Esophagus squamous epithelium (tissue), 5 donors: ENCODE measurements around the gene TSPAN15. TPM values are rescaled to one million over a fixed set of nuclear protein-coding genes. Genes with fewer than 3 reads are reported as not detected.
"Not testable (repeated sequence)": the region's sequence is repeated elsewhere in the genome, so short reads cannot be mapped to it uniquely, and the experiment has no call there.

Experiments used
- DNase-seq: peaks from one replicate; lab custom pipeline; 2025; lab: John Stamatoyannopoulos, UW
- H3K27ac ChIP-seq, 4 donors: fragments of 200-600 bp; sonication (generic); one replicate each; pipeline ENCODE4 v1.5.1; 2016 to 2019; ENCODE audit warnings: mild to moderate bottlenecking in 1 of 4
- H3K27me3 ChIP-seq, 4 donors: fragments of 200-600 bp; sonication (generic); 1 replicate in 3 of 4; 2 replicates in 1 of 4; pipeline versions ENCODE4 v1.5.1 to v1.6.0; 2017 to 2021; ENCODE audit warnings: antibody characterized with exemption in 1 of 4
- H3K36me3 ChIP-seq, 3 donors: fragments of 200-600 bp; sonication (generic); one replicate each; pipeline ENCODE4 v1.5.1; 2016 to 2019
- H3K4me1 ChIP-seq, 3 donors: fragments of 200-600 bp; sonication (generic); one replicate each; pipeline ENCODE4 v1.5.1; 2017 to 2019
- H3K4me3 ChIP-seq, 4 donors: fragments of 200-600 bp; sonication (generic); 1 replicate in 3 of 4; 2 replicates in 1 of 4; pipeline ENCODE4 v1.5.1; 2016 to 2019; ENCODE audit warnings: mild to moderate bottlenecking in 2 of 4, moderate library complexity in 1 of 4
- H3K9me3 ChIP-seq, 3 donors: fragments of 200-600 bp; sonication (generic); one replicate each; pipeline ENCODE4 v1.5.1; 2016 to 2019
- CTCF ChIP-seq, 6 experiments: fragments of 450-650 bp in 4 of 6; fragments of 200-600 bp in 2 of 6; sonication (generic) in 2 of 6; IDR thresholded peaks; one replicate each; pipeline ENCODE4 v1.5.1; 2016 to 2019; ENCODE audit warnings: antibody characterized with exemption in 6 of 6, mild to moderate bottlenecking in 4 of 6, moderate library complexity in 4 of 6
- POLR2A ChIP-seq, 4 donors: fragments of 450-650 bp; IDR thresholded peaks; one replicate each; pipeline ENCODE4 v1.6.1; 2017; ENCODE audit warnings: antibody characterized with exemption in 4 of 4, mild to moderate bottlenecking in 4 of 4, moderate library complexity in 3 of 4
- WGBS, 2 donors: methylation state at CpG; one replicate each; pipeline ENCODE4 v1.1.5; 2018; 5-methylcytosine and 5-hydroxymethylcytosine counted together
- intact Hi-C: fragments of 100-400 bp; cut with DNase I; formaldehyde crosslinking; loops from one replicate; pipeline ENCODE4 v1.15.0; 2022
- total RNA-seq, 4 donors: library from RNA; depleted of rRNA; stranded (reverse); fragments of >200 nt; gene quantifications; one replicate each; pipeline ENCODE4 v1.1.0, GENCODE V29; 2016
- donor health status: DM: yes; HTN: yes; CAD: no.

TSPAN15 gene
- total RNA-seq, 4 donors from 2014 or later: 3.6 to 24.0 (median 18.5) TPM

- Histone ChIP-seq H3K9me3 (no peaks in the 10 kb centered on the region), H3K4me3 (no peak overlapping the region), H3K36me3 (no peaks in the 10 kb centered on the region), H3K27me3 (no peaks in the 10 kb centered on the region), H3K27ac (no peak overlapping the region), H3K4me1 (peaks cover 0 to 4% (median 0%) of the 10 kb centered on the region in 3 donors)
- 68 to 92% methylated on average over 4 to 5 of the region's 9 CpGs for WGBS, 2 donors
- DNase-seq: no peak
- no peak for TF ChIP-seq POLR2A (IDR thresholded peaks at IDR 0.05)
- no peak for TF ChIP-seq CTCF (IDR thresholded peaks at IDR 0.05)
- intact Hi-C loops: loop anchor here (5.0 to 10.0 kb wide), 2 partner anchors 120 to 197 kb away; no protein-coding TSS in a partner anchor
Measured at GRCh38 chr10:69517271-69517848, 66.1 kb downstream of the TSPAN15 start.

- intact Hi-C loops: no loop called here
- no peak for DNase-seq
Measured at GRCh38 chr10:69527961-69528360, 76.7 kb downstream of the TSPAN15 start.

GRCh38 chr10:69533658-69534057, 82.4 kb downstream of the TSPAN15 start:
- WGBS, 2 donors: 61 to 63% methylated on average over 3 of the region's 3 CpGs
- Histone ChIP-seq H3K4me3 (no peak overlapping the region), H3K36me3 (no peaks in the 10 kb centered on the region), H3K9me3 (no peaks in the 10 kb centered on the region), H3K4me1 (no peaks in the 10 kb centered on the region), H3K27ac (no peak overlapping the region), H3K27me3 (peaks cover 0 to 5% (median 0%) of the 10 kb centered on the region in 4 donors)
- TF ChIP-seq POLR2A (IDR thresholded peaks at IDR 0.05): no peak
- TF ChIP-seq CTCF (IDR thresholded peaks at IDR 0.05): no peak
- intact Hi-C loops: no loop called here
- no peak for DNase-seq

More at GRCh38 chr10:69527961-69528360, 76.7 kb downstream of the TSPAN15 start:
- H3K27me3 ChIP-seq: no peaks in the 10 kb centered on the region
- WGBS, 2 donors: 89% methylated on average over 3 of the region's 11 CpGs; no CpG with 5 or more reads in 1 of the 2 donors
- TF ChIP-seq CTCF (IDR thresholded peaks at IDR 0.05) (no peak), POLR2A (IDR thresholded peaks at IDR 0.05) (no peak)
- no peaks in the 10 kb centered on the region for H3K9me3 ChIP-seq
- H3K4me1 ChIP-seq: no peaks in the 10 kb centered on the region
- H3K4me3 ChIP-seq: no peak overlapping the region
- no peaks in the 10 kb centered on the region for H3K36me3 ChIP-seq
- H3K27ac ChIP-seq: no peak overlapping the region

GRCh38 chr10:69536521-69536920, 85.3 kb downstream of the TSPAN15 start:
- H3K4me3 ChIP-seq, DNase-seq, H3K36me3 ChIP-seq, H3K27me3 ChIP-seq, H3K27ac ChIP-seq, H3K4me1 ChIP-seq, H3K9me3 ChIP-seq, intact Hi-C loops: not testable (repeated sequence)
- 90% methylated on average over 6 to 10 of the region's 11 CpGs for WGBS, 2 donors

- Histone ChIP-seq H3K36me3 (no peaks in the 10 kb centered on the region), H3K27me3 (peaks cover 0 to 5% (median 0%) of the 10 kb centered on the region in 4 donors), H3K27ac (no peak overlapping the region), H3K4me3 (no peak overlapping the region), H3K9me3 (peaks cover 0 to 5% (median 0%) of the 10 kb centered on the region in 3 donors), H3K4me1 (no peaks in the 10 kb centered on the region)
- DNase-seq: no peak
- TF ChIP-seq POLR2A (IDR thresholded peaks at IDR 0.05) (no peak), CTCF (IDR thresholded peaks at IDR 0.05) (no peak)
- 61 to 84% methylated on average over 5 to 6 of the region's 6 CpGs for WGBS, 2 donors
- intact Hi-C loops: no loop called here
Measured at GRCh38 chr10:69537449-69537848, 86.2 kb downstream of the TSPAN15 start.
